ENCODE measurements around the gene CDH5. TPM values are rescaled to one million over a fixed set of nuclear protein-coding genes. Genes with fewer than 3 reads are reported as not detected.

Gene CDH5
- total and polyA plus RNA-seq, 2 of the 8 experiments (the other 6 are each of a cell fraction or from before 2014, with no cell fraction given), result 0.32 TPM

GRCh38 chr16:66359012-66359411 is 7.5 kb upstream of the CDH5 start:
- no peak for FAIRE-seq

More at GRCh38 chr16:66359012-66359411, 7.5 kb upstream of the CDH5 start:
- Histone ChIP-seq H2BK20ac (ENCODE audit: low read length) (no peak overlapping the region), H3K79me2 (ENCODE audit: control insufficient read depth in 1 of 2, insufficient read depth in 2 of 2, low read length in 2 of 2) (no peaks in the 10 kb centered on the region), H2BK15ac (ENCODE audit: low read length) (no peak overlapping the region), H3K14ac (ENCODE audit: insufficient read length) (no peak overlapping the region), H3K23ac (ENCODE audit: insufficient read length) (no peak overlapping the region), H3K4me3 (ENCODE audit: extremely low read depth in 1 of 4, insufficient read depth in 2 of 4, low read depth in 3 of 4, low read length in 4 of 4) (no peak overlapping the region), H4K91ac (replicated peaks; ENCODE audit: insufficient read length, low read length) (no peak overlapping the region), H4K20me1 (replicated peaks in 1 of 2; ENCODE audit: control insufficient read depth in 1 of 2, insufficient read depth in 2 of 2, low read length in 2 of 2) (no peaks in the 10 kb centered on the region), H3K56ac (replicated peaks; ENCODE audit: insufficient read length, low read depth, low read length) (no peak overlapping the region), H3K27me3 (replicated peaks in 1 of 4; ENCODE audit: control insufficient read depth in 3 of 4, extremely low read depth in 1 of 4, insufficient read depth in 3 of 4, low read length in 3 of 4) (peaks cover 0 to 3% (median 0%) of the 10 kb centered on the region in 4 experiments; a peak in 1 of 7 replicates), H3K23me2 (ENCODE audit: low read depth, low read length) (no peaks in the 10 kb centered on the region), H3K4me2 (ENCODE audit: insufficient read depth in 1 of 2, low read depth in 2 of 2, low read length in 2 of 2) (no peak overlapping the region), H2BK5ac (ENCODE audit: low read depth, low read length) (no peak overlapping the region), H3K4ac (replicated peaks; ENCODE audit: insufficient read length, low read depth, low read length) (no peak overlapping the region), H3K4me1 (replicated peaks in 1 of 4; ENCODE audit: control insufficient read depth in 3 of 4, insufficient read depth in 4 of 4, low read length in 3 of 4) (peaks cover 0 to 8% (median 4%) of the 10 kb centered on the region in 4 experiments; a peak in 5 of 7 replicates), H3K36me3 (ENCODE audit: control insufficient read depth in 2 of 4, insufficient read depth in 4 of 4, low read length in 3 of 4) (no peaks in the 10 kb centered on the region), H3K79me1 (ENCODE audit: low read depth, low read length) (no peaks in the 10 kb centered on the region), H2BK12ac (ENCODE audit: low read depth, low read length) (0 out of 2 replicates have a peak overlapping the region, but pooled peaks have one; percentile 23), H3K18ac (ENCODE audit: extremely low read depth, low read length) (no peak overlapping the region), H4K5ac (ENCODE audit: insufficient read length, low read depth, low read length) (no peak overlapping the region), H3K9ac (replicated peaks in 1 of 4; ENCODE audit: extremely low read depth in 1 of 4, low read depth in 3 of 4, low read length in 3 of 4) (no peak overlapping the region), H3K9me3 (ENCODE audit: insufficient read depth in 2 of 2, low read depth in 1 of 2, low read length in 1 of 2) (no peaks in the 10 kb centered on the region), H2AK5ac (ENCODE audit: low read depth, low read length) (no peak overlapping the region), H2BK120ac (replicated peaks; ENCODE audit: low read depth, low read length) (no peak overlapping the region), H3K27ac (ENCODE audit: low read depth, low read length) (no peak overlapping the region), H4K8ac (ENCODE audit: extremely low read depth, insufficient read depth, low read length) (no peak overlapping the region), H2AFZ (ENCODE audit: low read length) (no peak overlapping the region)
- 93% methylated on average over 10 of the region's 10 CpGs; no CpG with 5 or more reads in 1 of the 2 experiments for WGBS, 2 experiments (ENCODE audit: extremely low coverage in 1 of 2, insufficient coverage in 1 of 2, insufficient read length in 1 of 2, insufficient replicate concordance in 2 of 2, low coverage in 1 of 2, low lambda C conversion rate in 2 of 2, missing lambda C conversion rate in 1 of 2)
- ChIA-PET POLR2A (ENCODE audit: partially characterized antibody) (no interaction called here), CTCF (ENCODE audit: partially characterized antibody) (interaction anchor here (0.9 to 10.0 kb wide), 6 partner anchors 9 to 249 kb away, joined by 3 to 193 read pairs (median 11); partner anchors contain the start of gene CDH5)
- no peak for DNase-seq (ENCODE audit: low read depth in 1 of 2, low spot score in 2 of 2)
- TF ChIP-seq KDM5A (IDR thresholded peaks at IDR 0.05; ENCODE audit: low read length) (no peak), SRF (IDR thresholded peaks at IDR 0.05; ENCODE audit: low read depth, low read length) (no peak), HDAC6 (IDR thresholded peaks at IDR 0.05; ENCODE audit: low read depth, low read length) (no peak), CREB1 (IDR thresholded peaks at IDR 0.05) (no peak), EP300 (IDR thresholded peaks at IDR 0.05; ENCODE audit: borderline replicate concordance in 1 of 2, low read depth in 2 of 2, low read length in 2 of 2) (no peak)
